ENCODE data around the gene MACROH2A1. TPM values are rescaled to one million over a fixed set of nuclear protein-coding genes. Genes with fewer than 3 reads are reported as not detected.

Gene MACROH2A1
- total and polyA plus RNA-seq, 4 donors: 135 to 191 (median 179) TPM

DNA sequence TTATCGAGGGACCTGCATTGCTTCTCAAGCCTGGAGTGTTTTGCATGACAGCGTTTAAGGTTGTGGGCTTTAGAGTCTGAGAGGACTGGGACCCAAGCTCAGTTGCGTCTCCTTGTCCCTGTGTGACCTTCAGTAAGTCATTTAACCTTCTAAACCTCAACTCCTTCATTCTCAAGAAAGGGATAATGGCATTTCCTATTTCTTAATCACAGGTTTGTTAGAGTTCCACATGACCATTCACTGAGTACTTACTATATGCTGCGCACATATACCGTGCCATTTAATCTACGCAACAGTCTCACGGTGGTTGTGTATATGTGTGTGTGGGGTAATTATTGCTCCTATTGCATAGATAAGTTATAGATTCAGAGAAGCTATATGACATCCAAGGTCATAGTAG lies 76.3 kb downstream of the MACROH2A1 start:
- H3K4me1 ChIP-seq (ENCODE audit: control insufficient read depth, insufficient read depth, low read length): peaks cover 16% of the 10 kb centered on the region
- no peak overlapping the region for H3K4me3 ChIP-seq (ENCODE audit: low read depth, low read length)
- H3K9me3 ChIP-seq (ENCODE audit: control insufficient read depth, insufficient read depth, low read length): no peaks in the 10 kb centered on the region
- H3K36me3 ChIP-seq (ENCODE audit: control insufficient read depth, insufficient read depth, low read length): peaks cover 2% of the 10 kb centered on the region
- 96% methylated on average over 4 of the region's 7 CpGs for WGBS (ENCODE audit: insufficient coverage)
- H3K27ac ChIP-seq (ENCODE audit: low read depth, low read length): no peak overlapping the region
- DNase-seq (ENCODE audit: low read depth in 4 of 6, low spot score in 6 of 6): no peak
- peaks cover 4% of the 10 kb centered on the region for H3K27me3 ChIP-seq (ENCODE audit: control insufficient read depth, insufficient read depth, low read length)

DNA sequence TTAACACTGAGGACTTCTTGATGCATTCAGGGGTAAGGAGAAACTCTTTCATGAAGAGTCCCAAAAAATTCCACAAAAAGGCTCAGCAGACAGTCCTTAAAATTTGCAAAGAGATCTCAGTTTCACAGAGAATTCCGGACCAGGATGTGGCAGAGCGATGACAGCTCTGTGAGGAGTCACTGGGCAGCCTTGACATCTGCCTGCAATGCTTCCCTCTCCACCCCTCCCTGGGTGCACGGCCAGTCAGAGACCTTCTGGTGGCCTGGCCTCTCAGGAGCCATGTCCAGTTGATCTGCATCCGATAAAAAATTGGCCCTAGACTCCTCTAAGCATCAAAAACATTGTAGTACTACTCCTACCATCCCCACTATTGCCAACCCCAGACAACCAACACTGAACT lies 76.8 kb downstream of the MACROH2A1 start:
- no peak for DNase-seq (ENCODE audit: low read depth in 4 of 6, low spot score in 6 of 6)
- peaks cover 2% of the 10 kb centered on the region for H3K27me3 ChIP-seq (ENCODE audit: control insufficient read depth, insufficient read depth, low read length)
- no peak overlapping the region for H3K4me3 ChIP-seq (ENCODE audit: low read depth, low read length)
- 79% methylated on average over 4 of the region's 4 CpGs for WGBS (ENCODE audit: insufficient coverage)
- peaks cover 2% of the 10 kb centered on the region for H3K36me3 ChIP-seq (ENCODE audit: control insufficient read depth, insufficient read depth, low read length)
- H3K9me3 ChIP-seq (ENCODE audit: control insufficient read depth, insufficient read depth, low read length): no peaks in the 10 kb centered on the region
- H3K4me1 ChIP-seq (ENCODE audit: control insufficient read depth, insufficient read depth, low read length): peaks cover 13% of the 10 kb centered on the region
- no peak overlapping the region for H3K27ac ChIP-seq (ENCODE audit: low read depth, low read length)

DNA sequence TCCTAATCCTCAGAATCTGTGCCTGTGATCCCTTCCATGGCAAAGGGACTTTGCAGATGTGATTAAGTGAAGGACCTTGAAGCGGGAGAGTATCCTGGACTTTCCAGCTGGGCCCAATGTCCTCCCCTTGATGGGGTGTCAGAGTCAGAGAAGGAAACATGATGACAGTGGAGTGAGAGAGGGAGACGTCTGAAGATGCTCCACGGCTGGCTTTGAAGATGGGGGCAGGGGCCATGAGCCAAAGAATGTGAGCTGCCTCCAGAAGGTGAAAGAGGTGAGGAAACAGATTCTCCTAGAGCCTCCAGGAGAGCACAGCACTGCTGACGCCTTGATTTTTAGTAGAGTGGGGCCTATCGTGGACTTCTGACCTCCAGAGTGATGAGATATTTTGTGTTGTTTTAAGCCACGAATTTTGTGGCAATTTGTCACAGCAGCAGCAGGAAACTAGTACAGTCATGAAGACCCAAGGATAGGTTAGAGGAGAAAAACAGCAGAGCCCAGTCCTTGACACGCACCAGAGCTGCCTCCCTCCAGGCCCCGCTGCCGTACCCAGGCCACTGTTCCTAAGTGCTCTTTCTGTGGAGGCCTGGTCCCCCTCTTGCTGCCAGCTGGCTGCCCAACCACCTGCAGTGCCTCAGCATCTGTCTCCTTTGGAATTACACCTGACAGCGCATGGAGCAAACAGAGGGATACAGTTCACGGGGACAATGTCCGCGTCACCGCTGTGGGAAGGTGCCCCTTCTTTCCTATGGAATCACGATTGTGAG lies 78.1 kb downstream of the MACROH2A1 start:
- H3K4me1 ChIP-seq (ENCODE audit: control insufficient read depth, insufficient read depth, low read length): peaks cover 5% of the 10 kb centered on the region
- H3K27ac ChIP-seq (ENCODE audit: low read depth, low read length): no peak overlapping the region
- no peaks in the 10 kb centered on the region for H3K27me3 ChIP-seq (ENCODE audit: control insufficient read depth, insufficient read depth, low read length)
- peaks cover 2% of the 10 kb centered on the region for H3K9me3 ChIP-seq (ENCODE audit: control insufficient read depth, insufficient read depth, low read length)
- H3K4me3 ChIP-seq (ENCODE audit: low read depth, low read length): no peak overlapping the region
- H3K36me3 ChIP-seq (ENCODE audit: control insufficient read depth, insufficient read depth, low read length): peaks cover 2% of the 10 kb centered on the region
- DNase-seq (ENCODE audit: low read depth in 4 of 6, low spot score in 6 of 6): no peak
- 88% methylated on average over 15 of the region's 15 CpGs for WGBS (ENCODE audit: insufficient coverage)

DNA sequence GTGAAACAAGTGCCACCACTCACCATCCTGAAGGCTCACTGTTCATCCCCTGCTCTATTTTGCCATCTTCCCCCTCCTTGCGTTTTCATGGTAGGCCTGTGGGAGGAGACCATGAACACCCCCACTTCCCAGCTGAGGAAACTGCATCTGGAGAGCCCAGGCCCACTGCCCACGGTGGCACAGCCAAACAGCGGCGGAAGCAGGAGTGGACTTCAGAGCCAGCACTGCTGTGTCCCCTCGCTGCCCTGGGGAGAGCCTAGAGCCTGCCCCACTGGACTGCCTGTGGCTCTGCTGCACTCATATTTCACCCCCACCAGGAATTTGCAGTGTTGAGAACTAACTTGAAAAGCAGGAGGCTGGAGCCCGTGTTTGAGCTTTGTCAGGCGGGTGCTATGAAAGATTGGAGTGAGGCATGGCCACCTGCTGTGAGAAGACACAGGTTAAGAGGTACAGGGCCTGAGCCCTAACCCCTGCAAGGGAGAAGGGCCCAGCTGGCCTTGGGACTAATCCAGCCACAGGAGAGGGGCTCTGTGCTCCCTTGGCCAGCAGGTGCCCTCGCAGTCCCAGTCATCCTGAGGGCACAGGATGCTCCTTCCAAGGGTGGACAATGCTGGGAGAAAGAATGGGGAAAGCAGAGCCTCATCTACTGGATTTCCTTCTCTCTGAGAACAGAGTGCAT lies 79.0 kb downstream of the MACROH2A1 start:
- Histone ChIP-seq H3K4me1 (ENCODE audit: control insufficient read depth, insufficient read depth, low read length) (peaks cover 5% of the 10 kb centered on the region), H3K36me3 (ENCODE audit: control insufficient read depth, insufficient read depth, low read length) (peaks cover 2% of the 10 kb centered on the region), H3K27me3 (ENCODE audit: control insufficient read depth, insufficient read depth, low read length) (no peaks in the 10 kb centered on the region), H3K9me3 (ENCODE audit: control insufficient read depth, insufficient read depth, low read length) (peaks cover 2% of the 10 kb centered on the region), H3K27ac (ENCODE audit: low read depth, low read length) (no peak overlapping the region), H3K4me3 (ENCODE audit: low read depth, low read length) (no peak overlapping the region)
- DNase-seq (ENCODE audit: low read depth in 4 of 6, low spot score in 6 of 6): no peak
- 88% methylated on average over 7 of the region's 8 CpGs for WGBS (ENCODE audit: insufficient coverage)

DNA sequence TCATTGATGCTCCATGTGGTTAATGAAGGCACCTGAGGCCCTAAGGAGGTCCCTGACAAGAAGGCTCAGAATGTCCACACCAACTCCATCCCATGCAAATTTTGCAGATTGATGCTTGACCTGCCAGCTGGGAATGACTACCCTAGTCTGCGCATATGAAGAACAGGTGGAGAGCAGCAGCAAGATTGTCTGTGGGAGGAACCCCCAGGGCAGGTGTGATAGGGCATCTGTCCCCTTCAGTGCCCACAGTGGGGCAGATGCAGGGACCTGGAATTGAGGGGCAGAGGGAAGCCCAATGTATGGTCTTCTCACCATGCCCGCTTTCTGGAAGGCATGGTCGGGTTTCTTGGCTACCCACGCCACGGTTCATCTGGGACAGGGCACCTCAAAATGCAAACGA lies 79.6 kb downstream of the MACROH2A1 start:
- Histone ChIP-seq H3K4me3 (ENCODE audit: low read depth, low read length) (no peak overlapping the region), H3K9me3 (ENCODE audit: control insufficient read depth, insufficient read depth, low read length) (peaks cover 2% of the 10 kb centered on the region), H3K4me1 (ENCODE audit: control insufficient read depth, insufficient read depth, low read length) (peaks cover 5% of the 10 kb centered on the region), H3K36me3 (ENCODE audit: control insufficient read depth, insufficient read depth, low read length) (peaks cover 2% of the 10 kb centered on the region), H3K27ac (ENCODE audit: low read depth, low read length) (no peak overlapping the region), H3K27me3 (ENCODE audit: control insufficient read depth, insufficient read depth, low read length) (no peaks in the 10 kb centered on the region)
- no peak for DNase-seq (ENCODE audit: low read depth in 4 of 6, low spot score in 6 of 6)
- WGBS (ENCODE audit: insufficient coverage): 99% methylated on average over 6 of the region's 6 CpGs

DNA sequence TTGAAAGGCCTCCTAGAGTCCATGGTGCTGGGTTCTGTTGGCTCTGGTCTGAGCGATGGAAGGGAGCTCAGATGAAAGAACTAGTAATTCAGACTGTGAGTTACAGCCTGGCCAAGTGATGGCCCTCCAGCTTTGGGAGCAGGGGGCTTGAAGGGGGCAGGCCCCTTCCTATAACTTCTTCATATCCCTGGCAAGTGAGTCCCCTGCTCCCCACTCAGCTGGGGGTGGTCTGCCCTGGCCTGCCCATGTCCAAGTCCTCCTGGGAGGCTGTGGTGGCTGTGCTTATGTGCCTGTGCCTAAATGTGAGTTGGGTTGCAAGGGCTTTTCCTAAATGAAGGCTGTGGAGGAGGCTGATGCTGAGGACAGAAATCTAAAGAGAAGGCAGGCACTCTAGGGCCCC lies 80.1 kb downstream of the MACROH2A1 start:
- H3K27ac ChIP-seq (ENCODE audit: low read depth, low read length): no peak overlapping the region
- H3K4me3 ChIP-seq (ENCODE audit: low read depth, low read length): no peak overlapping the region
- DNase-seq (ENCODE audit: low read depth in 4 of 6, low spot score in 6 of 6): no peak
- H3K9me3 ChIP-seq (ENCODE audit: control insufficient read depth, insufficient read depth, low read length): peaks cover 2% of the 10 kb centered on the region
- no CpG with 5 or more reads among the region's 1 CpG for WGBS (ENCODE audit: insufficient coverage)
- H3K4me1 ChIP-seq (ENCODE audit: control insufficient read depth, insufficient read depth, low read length): peaks cover 5% of the 10 kb centered on the region
- no peaks in the 10 kb centered on the region for H3K36me3 ChIP-seq (ENCODE audit: control insufficient read depth, insufficient read depth, low read length)
- no peaks in the 10 kb centered on the region for H3K27me3 ChIP-seq (ENCODE audit: control insufficient read depth, insufficient read depth, low read length)

DNA sequence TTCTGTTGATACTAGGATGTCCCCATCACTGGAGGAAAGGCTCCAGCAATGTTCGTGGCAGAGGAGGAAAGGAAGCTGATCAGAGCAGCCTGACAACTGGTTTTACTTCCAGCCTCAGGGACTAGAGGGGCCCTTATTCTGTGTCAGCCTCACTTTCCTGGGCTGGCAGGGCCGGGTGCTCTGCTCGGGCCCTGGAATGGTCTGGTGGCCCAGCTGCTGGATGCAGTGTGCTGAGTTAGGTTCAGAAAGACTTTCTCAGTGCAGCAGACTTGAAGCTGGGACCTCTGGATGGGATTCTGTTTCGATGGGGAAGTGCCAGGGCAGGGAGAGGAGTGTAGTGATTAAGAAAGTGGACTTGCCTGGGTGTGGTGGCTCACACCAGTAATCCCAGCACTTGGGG lies 81.0 kb downstream of the MACROH2A1 start:
- peaks cover 2% of the 10 kb centered on the region for H3K9me3 ChIP-seq (ENCODE audit: control insufficient read depth, insufficient read depth, low read length)
- no peaks in the 10 kb centered on the region for H3K36me3 ChIP-seq (ENCODE audit: control insufficient read depth, insufficient read depth, low read length)
- no peaks in the 10 kb centered on the region for H3K27me3 ChIP-seq (ENCODE audit: control insufficient read depth, insufficient read depth, low read length)
- H3K27ac ChIP-seq (ENCODE audit: low read depth, low read length): no peak overlapping the region
- WGBS (ENCODE audit: insufficient coverage): 70% methylated on average over 4 of the region's 4 CpGs
- H3K4me3 ChIP-seq (ENCODE audit: low read depth, low read length): no peak overlapping the region
- peaks cover 5% of the 10 kb centered on the region for H3K4me1 ChIP-seq (ENCODE audit: control insufficient read depth, insufficient read depth, low read length)
- DNase-seq (ENCODE audit: low read depth in 4 of 6, low spot score in 6 of 6): no peak

DNA sequence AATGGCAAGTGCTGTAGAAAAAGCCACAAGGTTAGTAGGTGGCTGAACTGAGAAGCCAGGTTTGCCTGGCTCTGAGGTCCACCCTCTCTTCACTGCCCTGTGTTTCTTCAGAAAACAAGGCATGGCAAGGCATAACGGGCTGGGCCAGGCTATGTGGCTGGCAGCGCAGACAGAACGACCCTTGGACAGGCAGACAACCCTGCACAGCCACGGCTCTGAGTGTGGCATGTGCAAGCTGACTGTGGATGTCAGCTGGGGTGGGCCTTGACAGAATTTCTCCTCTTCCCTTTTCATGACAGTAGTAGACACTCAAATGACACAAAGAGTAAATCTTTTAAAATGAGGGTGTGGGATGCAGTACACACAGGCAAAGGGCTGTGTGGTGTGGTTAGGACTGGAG lies 81.7 kb downstream of the MACROH2A1 start:
- Histone ChIP-seq H3K27ac (ENCODE audit: low read depth, low read length) (no peak overlapping the region), H3K36me3 (ENCODE audit: control insufficient read depth, insufficient read depth, low read length) (no peaks in the 10 kb centered on the region), H3K4me1 (ENCODE audit: control insufficient read depth, insufficient read depth, low read length) (peaks cover 5% of the 10 kb centered on the region), H3K27me3 (ENCODE audit: control insufficient read depth, insufficient read depth, low read length) (no peaks in the 10 kb centered on the region), H3K4me3 (ENCODE audit: low read depth, low read length) (no peak overlapping the region), H3K9me3 (ENCODE audit: control insufficient read depth, insufficient read depth, low read length) (peaks cover 2% of the 10 kb centered on the region)
- no peak for DNase-seq (ENCODE audit: low read depth in 4 of 6, low spot score in 6 of 6)
- 75% methylated on average over 1 of the region's 4 CpGs for WGBS (ENCODE audit: insufficient coverage)

DNA sequence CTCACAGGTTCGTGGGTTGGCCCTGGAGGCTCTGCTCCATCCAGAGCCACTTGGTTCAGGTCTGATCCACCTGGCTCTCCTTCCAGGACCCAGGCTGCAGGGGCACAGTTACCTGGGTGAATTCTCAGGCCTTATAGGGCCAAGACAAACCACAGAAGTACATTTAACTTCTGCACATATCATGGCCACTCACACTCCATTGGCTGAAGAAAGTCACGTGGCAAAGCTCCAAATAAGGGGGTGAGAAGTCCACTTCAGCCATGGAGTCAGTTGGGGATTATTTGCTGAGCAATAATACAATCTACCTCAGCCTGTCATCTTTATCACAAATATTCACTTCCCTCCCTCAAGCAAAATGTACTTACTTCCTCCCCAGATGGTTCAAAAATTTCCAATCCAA lies 83.6 kb downstream of the MACROH2A1 start:
- peaks cover 2% of the 10 kb centered on the region for H3K9me3 ChIP-seq (ENCODE audit: control insufficient read depth, insufficient read depth, low read length)
- no peaks in the 10 kb centered on the region for H3K27me3 ChIP-seq (ENCODE audit: control insufficient read depth, insufficient read depth, low read length)
- no peaks in the 10 kb centered on the region for H3K4me1 ChIP-seq (ENCODE audit: control insufficient read depth, insufficient read depth, low read length)
- H3K4me3 ChIP-seq (ENCODE audit: low read depth, low read length): no peak overlapping the region
- 93% methylated on average over 1 of the region's 2 CpGs for WGBS (ENCODE audit: insufficient coverage)
- H3K27ac ChIP-seq (ENCODE audit: low read depth, low read length): no peak overlapping the region
- no peaks in the 10 kb centered on the region for H3K36me3 ChIP-seq (ENCODE audit: control insufficient read depth, insufficient read depth, low read length)
- DNase-seq (ENCODE audit: low read depth in 4 of 6, low spot score in 6 of 6): no peak

DNA sequence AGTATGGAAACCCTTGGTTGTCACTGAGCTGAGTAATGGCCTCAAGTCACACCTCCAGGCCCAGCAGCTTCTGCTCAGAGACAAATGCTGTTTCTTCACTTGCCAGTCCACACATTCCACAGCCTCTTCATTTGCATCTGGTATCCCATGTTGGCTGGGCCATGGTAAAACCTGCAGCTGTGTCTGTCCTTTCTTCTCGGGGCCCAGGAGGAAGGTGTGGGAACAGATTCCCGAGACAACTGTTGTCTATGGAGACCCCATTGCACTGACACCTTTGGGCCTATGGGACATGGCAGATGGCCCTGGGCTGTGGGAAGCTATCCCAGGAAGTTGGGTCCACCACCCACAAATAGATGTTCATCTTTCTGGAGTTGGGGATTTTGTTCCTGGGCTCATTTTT lies 85.1 kb downstream of the MACROH2A1 start:
- no peak for DNase-seq (ENCODE audit: low read depth in 4 of 6, low spot score in 6 of 6)
- Histone ChIP-seq H3K4me3 (ENCODE audit: low read depth, low read length) (no peak overlapping the region), H3K36me3 (ENCODE audit: control insufficient read depth, insufficient read depth, low read length) (no peaks in the 10 kb centered on the region), H3K4me1 (ENCODE audit: control insufficient read depth, insufficient read depth, low read length) (no peaks in the 10 kb centered on the region), H3K27me3 (ENCODE audit: control insufficient read depth, insufficient read depth, low read length) (no peaks in the 10 kb centered on the region), H3K27ac (ENCODE audit: low read depth, low read length) (no peak overlapping the region), H3K9me3 (ENCODE audit: control insufficient read depth, insufficient read depth, low read length) (peaks cover 2% of the 10 kb centered on the region)
- 79% methylated on average over 2 of the region's 2 CpGs for WGBS (ENCODE audit: insufficient coverage)
